K562 (cell line): ENCODE results near the gene TMEM132C. TPM values are rescaled to one million over a fixed set of nuclear protein-coding genes. Genes with fewer than 3 reads are reported as not detected.

Experiments used
- ATAC-seq: fragments of 200-7000 bp; cut with Tn5 transposase; 3 replicates; pipeline ENCODE4 v1.9.1; 2020; ENCODE audit warnings: moderate library complexity
- BruUV-seq: library from RNA; stranded (reverse); fragments of 400-500 nt; replicated peaks from 2 replicates; lab custom pipeline; 2021; lab: Mats Ljungman, UMichigan
- CTCF ChIA-PET: fragments of 300-600 bp; formaldehyde crosslinking; extraction: SDS; loops from one replicate; lab custom pipeline; 2021; ENCODE audit warnings: low intra/inter-chr PET ratio; lab: Yijun Ruan, JAX
- POLR2A ChIA-PET: fragments of 300-600, 350-650 bp; sonication (Branson Sonifier 250); formaldehyde crosslinking; extraction: SDS; loops from one replicate; lab custom pipeline; 2021; ENCODE audit warnings: antibody characterized with exemption, inconsistent platforms; lab: Yijun Ruan, JAX
- DNase-seq, 4 experiments: peaks; one replicate each; pipeline versions ENCODE4 v3.0.0 to v3.0.0-alpha.2; 2011 to 2018; ENCODE audit warnings: low spot score in 3 of 4, mixed read lengths in 3 of 4; ENCODE audit errors: extremely low read depth in 1 of 4
- FAIRE-seq: peaks from 2 replicates; lab custom pipeline; 2011; peaks lifted over from hg19 to GRCh38; lab: Jason Lieb, UNC
- H2AFZ ChIP-seq: 2 replicates; pipeline ENCODE4 v1.6.0; 2011; ENCODE audit warnings: low read depth, low read length, control low read depth, inconsistent platforms
- H3K27ac ChIP-seq: fragments of 200-600 bp; 3 replicates; pipeline ENCODE4 v1.8.0; 2011; ENCODE audit warnings: low read depth, mild to moderate bottlenecking, control low read depth, inconsistent platforms, low read length, moderate library complexity, mixed read lengths; ENCODE audit errors: extremely low read depth
- H3K27me3 ChIP-seq, 2 experiments: fragments of 300-600 bp in 1 of 2; 2 replicates in 1 of 2; 3 replicates in 1 of 2; pipeline versions ENCODE4 v1.6.0 to v1.8.0; 2011; ENCODE audit warnings: inconsistent platforms in 2 of 2, low read length in 2 of 2, mild to moderate bottlenecking in 1 of 2, mixed read lengths in 1 of 2, moderate library complexity in 1 of 2; ENCODE audit not compliant: control insufficient read depth in 2 of 2, insufficient read depth in 2 of 2
- H3K36me3 ChIP-seq: fragments of 300-600 bp; 3 replicates; pipeline ENCODE4 v1.8.0; 2011; ENCODE audit warnings: mild to moderate bottlenecking, low read length, inconsistent platforms; ENCODE audit not compliant: control insufficient read depth, insufficient read depth
- H3K4me1 ChIP-seq, 2 experiments: fragments of 200-600 bp in 1 of 2; replicated peaks in 1 of 2; 2 replicates in 1 of 2; 3 replicates in 1 of 2; pipeline versions ENCODE4 v1.5.1 to v1.8.0; 2011; ENCODE audit warnings: inconsistent platforms in 2 of 2, low read length in 2 of 2, mild to moderate bottlenecking in 1 of 2, mixed read lengths in 1 of 2, moderate library complexity in 1 of 2; ENCODE audit not compliant: control insufficient read depth in 2 of 2, insufficient read depth in 2 of 2
- H3K4me2 ChIP-seq: 2 replicates; pipeline ENCODE4 v1.6.1; 2011; ENCODE audit warnings: low read length, control low read depth, inconsistent platforms, mixed read lengths; ENCODE audit not compliant: insufficient read depth
- H3K4me3 ChIP-seq: fragments of 200-600 bp; sonication (generic), shearing (Covaris generic); 2 replicates; pipeline ENCODE4 v1.5.1; 2016; ENCODE audit warnings: control low read depth, inconsistent platforms
- H3K79me2 ChIP-seq: fragments of 200-600 bp; 3 replicates; pipeline ENCODE4 v1.8.0; 2011; ENCODE audit warnings: low read length, inconsistent platforms; ENCODE audit not compliant: control insufficient read depth, insufficient read depth
- H3K9ac ChIP-seq, 2 experiments: 2 replicates each; pipeline versions ENCODE4 v1.6.0 to v1.6.1; 2011; ENCODE audit warnings: low read depth in 2 of 2, low read length in 2 of 2, control low read depth in 1 of 2, inconsistent platforms in 1 of 2, mild to moderate bottlenecking in 1 of 2, mixed read lengths in 1 of 2; ENCODE audit not compliant: insufficient read depth in 1 of 2
- H3K9me1 ChIP-seq: one replicate; pipeline ENCODE4 v1.6.0; 2011; ENCODE audit warnings: inconsistent platforms, mild to moderate bottlenecking, low read length, moderate library complexity; ENCODE audit not compliant: control insufficient read depth, insufficient read depth
- H3K9me3 ChIP-seq: replicated peaks from 2 replicates; pipeline ENCODE4 v1.5.1; 2011; ENCODE audit warnings: low read depth, low read length, inconsistent platforms; ENCODE audit not compliant: control insufficient read depth, insufficient read depth
- H4K20me1 ChIP-seq: replicated peaks from 2 replicates; pipeline ENCODE4 v1.6.1; 2011; ENCODE audit warnings: low read length, inconsistent platforms, mixed read lengths; ENCODE audit not compliant: control insufficient read depth, insufficient read depth
- CBFB ChIP-seq: sonication (generic); formaldehyde crosslinking; IDR thresholded peaks from 2 replicates; pipeline ENCODE4 v1.4.0; 2020; ENCODE audit warnings: mild to moderate bottlenecking, missing genetic modification reagents
- KAT2B ChIP-seq: IDR thresholded peaks from one replicate; pipeline ENCODE4 v1.6.1; 2012; ENCODE audit warnings: low read depth, mild to moderate bottlenecking, control low read depth, inconsistent platforms, low read length, moderate library complexity
- MTF1 ChIP-seq: fragments of 250-450 bp; sonication (Bioruptor Pico); IDR thresholded peaks from 2 replicates; pipeline ENCODE4 v1.9.0; 2021; ENCODE audit warnings: moderate library complexity, mild to moderate bottlenecking, inconsistent platforms, borderline replicate concordance
- WGBS: fragments of 100-300 bp; shearing (Covaris generic); methylation state at CpG from one replicate; pipeline ENCODE4 v1.1.6; 2016; ENCODE audit warnings: low coverage, mixed read lengths; ENCODE audit not compliant: insufficient coverage; ENCODE audit errors: missing lambda C conversion rate; 5-methylcytosine and 5-hydroxymethylcytosine counted together
- in situ Hi-C: fragments of 300-500 bp; cut with MboI; formaldehyde crosslinking; loops from 4 replicates; pipeline ENCODE4 v1.15.0; 2018; ENCODE audit warnings: inconsistent platforms, mixed read lengths
- intact Hi-C: fragments of 100-400 bp; cut with micrococcal nuclease; formaldehyde crosslinking; loops from 2 replicates; pipeline ENCODE4 v1.14.2; 2022
- polyA plus RNA-seq, 8 experiments: library from polyadenylated mRNA; depleted of rRNA in 4 of 8; stranded (reverse) in 5 of 8; unstranded in 3 of 8; fragments of >200 nt; fragmentation: Nextera tagmentation in 2 of 8; fragmentation: Illumina TruSeq in 1 of 8; extraction: Ambion mirVana in 2 of 8; extraction: Trizol in 1 of 8; gene quantifications; 2 replicates each; pipeline versions ENCODE4 v1.2.1 to v1.2.3, GENCODE V29; 2011 to 2014; ENCODE audit warnings: inconsistent platforms in 1 of 8, missing spikeins in 1 of 8
- total RNA-seq, 7 experiments: library from RNA; depleted of rRNA in 6 of 7; stranded (reverse); fragments of >200 nt in 6 of 7; fragmentation: Illumina TruSeq in 2 of 7; extraction: Trizol in 2 of 7; gene quantifications; 2 replicates each; pipeline versions ENCODE4 v1.2.1 to v1.2.3, GENCODE V29; 2011 to 2021; ENCODE audit warnings: low replicate concordance in 1 of 7
- TF ChIP-seq, protein P1 (sequence below): IDR thresholded peaks from 2 replicates; pipeline ENCODE4 v1.6.1; 2014; ENCODE audit warnings: antibody characterized with exemption
- TF ChIP-seq, protein P2 (sequence below): fragments of 450-650 bp; formaldehyde crosslinking; IDR thresholded peaks from 2 replicates; pipeline ENCODE4 v1.4.0; 2020; ENCODE audit warnings: mild to moderate bottlenecking, mixed read lengths
- TF ChIP-seq, protein P3 (sequence below), 2 experiments: fragments of 450-650 bp in 1 of 2; IDR thresholded peaks; 2 replicates each; pipeline ENCODE4 v1.6.1; 2011 to 2017; ENCODE audit warnings: low read depth in 2 of 2, antibody characterized with exemption in 1 of 2, borderline replicate concordance in 1 of 2, low read length in 1 of 2, mild to moderate bottlenecking in 1 of 2, mixed read lengths in 1 of 2; ENCODE audit not compliant: control insufficient read depth in 1 of 2

TMEM132C gene
- total and polyA plus RNA-seq, 9 of the 15 experiments (the other 6 are each of a cell fraction or from before 2014, with no cell fraction given): not detected

DNA sequence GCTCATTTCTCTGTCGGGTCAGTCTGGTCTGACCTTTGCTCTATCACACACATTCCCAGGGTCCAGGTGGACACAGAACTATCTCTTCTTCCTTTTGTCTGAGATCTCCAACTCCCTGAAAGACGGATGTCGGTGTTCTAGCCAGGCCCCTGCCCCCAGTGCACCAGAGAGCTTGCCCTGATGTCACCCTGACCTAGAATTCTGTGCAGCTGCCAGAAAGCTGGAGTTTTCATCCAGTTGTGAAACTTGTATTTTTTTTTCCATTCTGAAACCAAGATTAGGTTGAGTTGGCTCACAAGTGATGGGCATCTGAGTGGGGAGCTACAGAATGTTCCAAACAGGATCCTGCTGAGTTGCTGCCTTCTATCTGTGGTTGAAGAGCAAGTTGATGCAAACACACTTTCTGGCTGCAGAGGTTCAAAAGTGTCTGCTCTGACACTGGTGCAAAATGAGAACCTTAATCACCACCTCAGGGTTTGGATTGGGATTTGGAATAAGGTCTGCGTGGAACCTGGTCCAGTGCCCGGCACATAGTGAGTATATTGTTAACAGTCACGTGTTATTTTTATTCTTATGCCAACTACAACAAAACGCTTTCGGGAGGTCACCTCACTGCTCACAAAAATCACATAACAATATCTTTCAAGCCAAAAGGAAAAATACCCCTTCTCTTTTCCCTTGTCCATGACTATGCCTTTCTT is 345.3 kb downstream of the TMEM132C start:
- TF ChIP-seq KAT2B: no peak
- TF ChIP-seq, protein P1, sequence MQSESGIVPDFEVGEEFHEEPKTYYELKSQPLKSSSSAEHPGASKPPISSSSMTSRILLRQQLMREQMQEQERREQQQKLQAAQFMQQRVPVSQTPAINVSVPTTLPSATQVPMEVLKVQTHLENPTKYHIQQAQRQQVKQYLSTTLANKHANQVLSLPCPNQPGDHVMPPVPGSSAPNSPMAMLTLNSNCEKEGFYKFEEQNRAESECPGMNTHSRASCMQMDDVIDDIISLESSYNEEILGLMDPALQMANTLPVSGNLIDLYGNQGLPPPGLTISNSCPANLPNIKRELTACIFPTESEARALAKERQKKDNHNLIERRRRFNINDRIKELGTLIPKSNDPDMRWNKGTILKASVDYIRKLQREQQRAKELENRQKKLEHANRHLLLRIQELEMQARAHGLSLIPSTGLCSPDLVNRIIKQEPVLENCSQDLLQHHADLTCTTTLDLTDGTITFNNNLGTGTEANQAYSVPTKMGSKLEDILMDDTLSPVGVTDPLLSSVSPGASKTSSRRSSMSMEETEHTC: no peak
- no peak for TF ChIP-seq CBFB
- TF ChIP-seq MTF1 (CRISPR knock-in tag): no peak
- TF ChIP-seq, protein P2, sequence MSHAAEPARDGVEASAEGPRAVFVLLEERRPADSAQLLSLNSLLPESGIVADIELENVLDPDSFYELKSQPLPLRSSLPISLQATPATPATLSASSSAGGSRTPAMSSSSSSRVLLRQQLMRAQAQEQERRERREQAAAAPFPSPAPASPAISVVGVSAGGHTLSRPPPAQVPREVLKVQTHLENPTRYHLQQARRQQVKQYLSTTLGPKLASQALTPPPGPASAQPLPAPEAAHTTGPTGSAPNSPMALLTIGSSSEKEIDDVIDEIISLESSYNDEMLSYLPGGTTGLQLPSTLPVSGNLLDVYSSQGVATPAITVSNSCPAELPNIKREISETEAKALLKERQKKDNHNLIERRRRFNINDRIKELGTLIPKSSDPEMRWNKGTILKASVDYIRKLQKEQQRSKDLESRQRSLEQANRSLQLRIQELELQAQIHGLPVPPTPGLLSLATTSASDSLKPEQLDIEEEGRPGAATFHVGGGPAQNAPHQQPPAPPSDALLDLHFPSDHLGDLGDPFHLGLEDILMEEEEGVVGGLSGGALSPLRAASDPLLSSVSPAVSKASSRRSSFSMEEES (CRISPR knock-in tag): peak; percentile 13; the same call in 1 of the 2 replicates
- TF ChIP-seq, protein P3, sequence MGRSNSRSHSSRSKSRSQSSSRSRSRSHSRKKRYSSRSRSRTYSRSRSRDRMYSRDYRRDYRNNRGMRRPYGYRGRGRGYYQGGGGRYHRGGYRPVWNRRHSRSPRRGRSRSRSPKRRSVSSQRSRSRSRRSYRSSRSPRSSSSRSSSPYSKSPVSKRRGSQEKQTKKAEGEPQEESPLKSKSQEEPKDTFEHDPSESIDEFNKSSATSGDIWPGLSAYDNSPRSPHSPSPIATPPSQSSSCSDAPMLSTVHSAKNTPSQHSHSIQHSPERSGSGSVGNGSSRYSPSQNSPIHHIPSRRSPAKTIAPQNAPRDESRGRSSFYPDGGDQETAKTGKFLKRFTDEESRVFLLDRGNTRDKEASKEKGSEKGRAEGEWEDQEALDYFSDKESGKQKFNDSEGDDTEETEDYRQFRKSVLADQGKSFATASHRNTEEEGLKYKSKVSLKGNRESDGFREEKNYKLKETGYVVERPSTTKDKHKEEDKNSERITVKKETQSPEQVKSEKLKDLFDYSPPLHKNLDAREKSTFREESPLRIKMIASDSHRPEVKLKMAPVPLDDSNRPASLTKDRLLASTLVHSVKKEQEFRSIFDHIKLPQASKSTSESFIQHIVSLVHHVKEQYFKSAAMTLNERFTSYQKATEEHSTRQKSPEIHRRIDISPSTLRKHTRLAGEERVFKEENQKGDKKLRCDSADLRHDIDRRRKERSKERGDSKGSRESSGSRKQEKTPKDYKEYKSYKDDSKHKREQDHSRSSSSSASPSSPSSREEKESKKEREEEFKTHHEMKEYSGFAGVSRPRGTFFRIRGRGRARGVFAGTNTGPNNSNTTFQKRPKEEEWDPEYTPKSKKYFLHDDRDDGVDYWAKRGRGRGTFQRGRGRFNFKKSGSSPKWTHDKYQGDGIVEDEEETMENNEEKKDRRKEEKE (IDR thresholded peaks at IDR 0.05; ENCODE audit: borderline replicate concordance in 1 of 2, control insufficient read depth in 1 of 2, low read depth in 2 of 2, low read length in 1 of 2): no peak
- no peaks in the 10 kb centered on the region for H4K20me1 ChIP-seq
- no peak for ATAC-seq
- H3K4me1 ChIP-seq: no peaks in the 10 kb centered on the region
- no peaks in the 10 kb centered on the region; a peak in 1 of 5 replicates for H3K27me3 ChIP-seq
- H3K36me3 ChIP-seq: no peaks in the 10 kb centered on the region
- no peak overlapping the region for H2AFZ ChIP-seq
- WGBS: 0% methylated on average over 8 of the region's 8 CpGs
- intact Hi-C loops (no loop called here), in situ Hi-C loops (no loop called here)
- H3K9ac ChIP-seq: no peak overlapping the region
- no peak for FAIRE-seq
- H3K79me2 ChIP-seq: no peaks in the 10 kb centered on the region
- no TSS peak for BruUV-seq
- CTCF ChIA-PET: no interaction called here
- DNase-seq: no peak
- no peaks in the 10 kb centered on the region for H3K9me3 ChIP-seq
- no peak overlapping the region for H3K4me2 ChIP-seq
- no peaks in the 10 kb centered on the region for H3K9me1 ChIP-seq
- POLR2A ChIA-PET: no interaction called here
- no peak overlapping the region for H3K27ac ChIP-seq
- no peak overlapping the region for H3K4me3 ChIP-seq
